Astrocyte (in vitro differentiated cells and primary cell): ENCODE data around the gene SELENOS.

ENCODE experiments used
- EZH2 ChIP-seq: IDR thresholded peaks from 2 replicates; pipeline ENCODE4 v1.6.1; 2012; ENCODE audit warnings: mild to moderate bottlenecking, low read length, inconsistent platforms; ENCODE audit not compliant: insufficient read depth
- TF ChIP-seq, protein P1 (sequence below): IDR thresholded peaks from 2 replicates; pipeline ENCODE4 v1.5.1; 2011; ENCODE audit warnings: low read depth, mild to moderate bottlenecking, inconsistent platforms, low read length, moderate library complexity; ENCODE audit not compliant: insufficient read depth

DNA sequence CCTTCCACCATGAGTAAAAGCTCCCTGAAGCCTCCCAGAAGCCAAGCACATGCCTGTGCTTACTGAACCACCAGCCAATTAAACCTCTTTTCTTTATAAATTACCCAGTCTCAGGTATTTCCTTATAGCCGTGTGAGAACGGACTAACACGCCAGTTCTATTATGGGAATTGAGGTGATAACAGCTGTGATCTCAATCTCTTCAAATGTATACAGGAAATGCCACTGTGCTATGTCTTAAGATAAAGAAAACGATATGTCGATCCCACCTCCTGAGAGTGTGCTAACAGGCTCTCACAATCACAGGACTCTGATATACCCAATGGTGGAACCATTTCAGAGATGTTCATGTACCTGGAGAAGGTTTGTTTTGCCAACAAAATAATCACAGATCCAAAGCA, 51.6 kb downstream of the SELENOS start:
- TF ChIP-seq, protein P1, sequence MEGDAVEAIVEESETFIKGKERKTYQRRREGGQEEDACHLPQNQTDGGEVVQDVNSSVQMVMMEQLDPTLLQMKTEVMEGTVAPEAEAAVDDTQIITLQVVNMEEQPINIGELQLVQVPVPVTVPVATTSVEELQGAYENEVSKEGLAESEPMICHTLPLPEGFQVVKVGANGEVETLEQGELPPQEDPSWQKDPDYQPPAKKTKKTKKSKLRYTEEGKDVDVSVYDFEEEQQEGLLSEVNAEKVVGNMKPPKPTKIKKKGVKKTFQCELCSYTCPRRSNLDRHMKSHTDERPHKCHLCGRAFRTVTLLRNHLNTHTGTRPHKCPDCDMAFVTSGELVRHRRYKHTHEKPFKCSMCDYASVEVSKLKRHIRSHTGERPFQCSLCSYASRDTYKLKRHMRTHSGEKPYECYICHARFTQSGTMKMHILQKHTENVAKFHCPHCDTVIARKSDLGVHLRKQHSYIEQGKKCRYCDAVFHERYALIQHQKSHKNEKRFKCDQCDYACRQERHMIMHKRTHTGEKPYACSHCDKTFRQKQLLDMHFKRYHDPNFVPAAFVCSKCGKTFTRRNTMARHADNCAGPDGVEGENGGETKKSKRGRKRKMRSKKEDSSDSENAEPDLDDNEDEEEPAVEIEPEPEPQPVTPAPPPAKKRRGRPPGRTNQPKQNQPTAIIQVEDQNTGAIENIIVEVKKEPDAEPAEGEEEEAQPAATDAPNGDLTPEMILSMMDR: no peak
- no peak for TF ChIP-seq EZH2
